Kidney (tissue), 14 donors: ENCODE measurements around the gene HOXB5. TPM values are rescaled to one million over a fixed set of nuclear protein-coding genes. Genes with fewer than 3 reads are reported as not detected.

Experiments used
- DNase-seq, 5 donors: peaks; one replicate each; pipeline ENCODE4 v3.0.0-alpha.2; 2013 to 2020
- FAIRE-seq: peaks from 2 replicates; lab custom pipeline; 2012; peaks lifted over from hg19 to GRCh38; lab: Jason Lieb, UNC
- H3K27ac ChIP-seq, 2 donors: one replicate each; pipeline ENCODE4 v1.7.0; 2013; ENCODE audit warnings: low read depth in 2 of 2, low read length in 2 of 2, inconsistent platforms in 1 of 2
- H3K27me3 ChIP-seq: one replicate; pipeline ENCODE4 v1.7.1; 2013; ENCODE audit warnings: low read length, inconsistent platforms; ENCODE audit not compliant: control insufficient read depth, insufficient read depth
- H3K36me3 ChIP-seq, 3 donors: one replicate each; pipeline versions ENCODE4 v1.7.0 to v1.7.1; 2013; ENCODE audit warnings: low read length in 3 of 3, control low read depth in 1 of 3, inconsistent platforms in 1 of 3; ENCODE audit not compliant: insufficient read depth in 3 of 3, control insufficient read depth in 2 of 3
- H3K4me1 ChIP-seq, 3 donors: one replicate each; pipeline versions ENCODE4 v1.7.0 to v1.7.1; 2013; ENCODE audit warnings: low read length in 3 of 3, inconsistent platforms in 1 of 3, low read depth in 1 of 3; ENCODE audit not compliant: control insufficient read depth in 2 of 3, insufficient read depth in 2 of 3
- H3K4me3 ChIP-seq, 3 donors: one replicate each; pipeline versions ENCODE4 v1.7.0 to v1.8.1; 2013; ENCODE audit warnings: low read length in 3 of 3, control low read depth in 1 of 3, inconsistent platforms in 1 of 3
- H3K9ac ChIP-seq, 3 donors: one replicate each; pipeline versions ENCODE4 v1.7.0 to v1.7.1; 2013; ENCODE audit warnings: low read length in 3 of 3, control low read depth in 1 of 3, inconsistent platforms in 1 of 3
- H3K9me3 ChIP-seq, 3 donors: one replicate each; pipeline versions ENCODE4 v1.7.0 to v1.7.1; 2013; ENCODE audit warnings: low read length in 3 of 3, control low read depth in 1 of 3, inconsistent platforms in 1 of 3; ENCODE audit not compliant: control insufficient read depth in 2 of 3, insufficient read depth in 1 of 3
- intact Hi-C: fragments of 100-400 bp; cut with DNase I; formaldehyde crosslinking; loops from one replicate; pipeline ENCODE4 v1.11.1; 2022
- polyA plus RNA-seq: library from polyadenylated mRNA; stranded (reverse); fragments of 350-450 nt; fragmentation: Illumina TruSeq; extraction: RNeasy Lipid Tissue Mini Kit (QIAGEN cat#74804); gene quantifications from one replicate; pipeline ENCODE4 v1.2.3, GENCODE V29; 2014; ENCODE audit warnings: low read depth, low replicate concordance; ENCODE audit not compliant: insufficient read depth
- total RNA-seq: library from RNA; stranded (reverse); fragmentation: NEBNext Ultra II Directional; extraction: Animal tissue kit (Norgen Biotek cat#: 25700); gene quantifications from one replicate; pipeline ENCODE4 v1.2.1, GENCODE V29; 2021
- TF ChIP-seq, protein P1 (sequence below): IDR thresholded peaks from 3 replicates; pipeline ENCODE4 v1.5.1; 2012; ENCODE audit warnings: mild to moderate bottlenecking, moderate library complexity, borderline replicate concordance; ENCODE audit not compliant: insufficient read depth; ENCODE audit errors: extremely low read depth
- donor health status: control.
- donor health status: control.
- donor health status: control.
- donor health status: control.
- donor health status: control.
- donor health status: DM: yes; HTN: yes; CAD: no.
- donor health status: Normal renal cell carcinoma (clear cell type).

Gene HOXB5
- total and polyA plus RNA-seq, 2 donors from 2014 or later: 12.3 to 27.0 TPM

GRCh38 chr17:48545539-48545938 is 48.0 kb downstream of the HOXB5 start:
- Histone ChIP-seq H3K36me3 (peaks cover 0 to 3% (median 2%) of the 10 kb centered on the region in 3 donors), H3K4me3 (no peak overlapping the region), H3K27me3 (no peaks in the 10 kb centered on the region), H3K4me1 (peaks cover 9 to 34% (median 27%) of the 10 kb centered on the region in 3 donors), H3K9ac (peak overlapping the region; percentile 26 to 99 (median 52)), H3K27ac (peak overlapping the region in 1 of 2 donors; percentile 96), H3K9me3 (no peaks in the 10 kb centered on the region)
- peak in 2 of 5 donors; percentile 33 to 54 for DNase-seq
- FAIRE-seq: no peak
- intact Hi-C loops: no loop called here
- TF ChIP-seq, protein P1, sequence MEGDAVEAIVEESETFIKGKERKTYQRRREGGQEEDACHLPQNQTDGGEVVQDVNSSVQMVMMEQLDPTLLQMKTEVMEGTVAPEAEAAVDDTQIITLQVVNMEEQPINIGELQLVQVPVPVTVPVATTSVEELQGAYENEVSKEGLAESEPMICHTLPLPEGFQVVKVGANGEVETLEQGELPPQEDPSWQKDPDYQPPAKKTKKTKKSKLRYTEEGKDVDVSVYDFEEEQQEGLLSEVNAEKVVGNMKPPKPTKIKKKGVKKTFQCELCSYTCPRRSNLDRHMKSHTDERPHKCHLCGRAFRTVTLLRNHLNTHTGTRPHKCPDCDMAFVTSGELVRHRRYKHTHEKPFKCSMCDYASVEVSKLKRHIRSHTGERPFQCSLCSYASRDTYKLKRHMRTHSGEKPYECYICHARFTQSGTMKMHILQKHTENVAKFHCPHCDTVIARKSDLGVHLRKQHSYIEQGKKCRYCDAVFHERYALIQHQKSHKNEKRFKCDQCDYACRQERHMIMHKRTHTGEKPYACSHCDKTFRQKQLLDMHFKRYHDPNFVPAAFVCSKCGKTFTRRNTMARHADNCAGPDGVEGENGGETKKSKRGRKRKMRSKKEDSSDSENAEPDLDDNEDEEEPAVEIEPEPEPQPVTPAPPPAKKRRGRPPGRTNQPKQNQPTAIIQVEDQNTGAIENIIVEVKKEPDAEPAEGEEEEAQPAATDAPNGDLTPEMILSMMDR: no peak

GRCh38 chr17:48545022-48545375 is 48.6 kb downstream of the HOXB5 start, which contains the start of gene HOXB2:
HOXB2 (minus strand) TSS chr17:48545109; CDS start chr17:48544911, 198 bp downstream.
- Histone ChIP-seq H3K9me3 (no peaks in the 10 kb centered on the region), H3K27ac (peak within 1 kb of the TSS; percentile 95 to 96), H3K9ac (peak within 1 kb of the TSS; percentile 91 to 99 (median 92)), H3K27me3 (no peaks in the 10 kb centered on the region), H3K4me3 (peak within 1 kb of the TSS; percentile 85 to 89 (median 86)), H3K4me1 (peaks cover 9 to 32% (median 27%) of the 10 kb centered on the region in 3 donors), H3K36me3 (peaks cover 0 to 3% (median 2%) of the 10 kb centered on the region in 3 donors)
- DNase-seq: peak in 4 of 5 donors; percentile 81 to 89 (median 85)
- FAIRE-seq: no peak
- intact Hi-C loops: no loop called here
- TF ChIP-seq, protein P1: no peak

DNA sequence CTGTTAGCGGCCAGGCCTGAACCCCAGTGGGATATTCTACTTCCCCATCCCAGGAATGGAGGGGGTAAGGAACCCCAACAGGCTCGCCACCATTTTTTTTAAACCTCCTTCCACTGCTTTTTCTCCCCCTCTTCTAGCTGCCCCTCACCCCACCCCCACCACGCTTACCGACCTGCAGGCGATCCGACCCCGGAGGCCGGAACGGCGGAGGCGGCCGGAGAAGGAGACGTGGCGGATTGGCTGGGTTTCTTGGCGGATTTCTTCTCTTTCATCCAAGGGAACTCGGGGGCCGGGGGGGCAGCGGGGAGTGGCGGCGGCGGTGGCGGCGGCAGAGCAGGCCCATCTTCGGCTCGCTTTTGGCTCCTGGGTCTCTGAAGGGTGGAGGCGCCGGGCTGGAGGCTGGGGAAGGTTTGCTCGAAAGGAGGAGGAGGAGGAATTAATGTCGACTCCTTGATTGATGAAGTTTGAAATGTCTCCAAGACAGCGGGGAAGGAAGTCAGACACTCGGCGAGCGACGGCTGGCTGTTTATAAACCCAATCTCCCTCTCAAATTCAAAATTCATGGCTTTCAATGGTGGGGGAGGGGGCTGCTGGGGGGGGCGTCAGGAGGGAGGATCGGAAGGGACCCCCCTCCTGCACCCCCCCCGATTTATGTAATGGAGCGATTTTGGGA is 49.1 kb downstream of the HOXB5 start:
- DNase-seq (peak; percentile 88 to 96 (median 93)), FAIRE-seq (no peak)
- no peaks in the 10 kb centered on the region for H3K9me3 ChIP-seq
- intact Hi-C loops: loop anchor here (5.0 kb wide), 1 partner anchor 33 kb away; the partner anchor contains the start of gene HOXB4
- H3K4me3 ChIP-seq: peak overlapping the region; percentile 85 to 89 (median 86)
- peak overlapping the region; percentile 91 to 99 (median 92) for H3K9ac ChIP-seq
- no peaks in the 10 kb centered on the region for H3K27me3 ChIP-seq
- no peaks in the 10 kb centered on the region for H3K36me3 ChIP-seq
- TF ChIP-seq, protein P1: no peak
- H3K4me1 ChIP-seq: peaks cover 9 to 32% (median 27%) of the 10 kb centered on the region in 3 donors
- peak overlapping the region; percentile 95 to 96 for H3K27ac ChIP-seq
